ENCODE data around the gene POLR1E.

- TF ChIP-seq CTCF (IDR thresholded peaks at IDR 0.05; ENCODE audit: low read depth, low read length, poor library complexity, severe bottlenecking), result no peak
- TF ChIP-seq EZH2phosphoT487 (IDR thresholded peaks at IDR 0.05; ENCODE audit: borderline replicate concordance, low read length), result no peak
Measured at GRCh38 chr9:37531699-37532098, 46.0 kb downstream of the POLR1E start.
